ENCODE results near the gene H2BW1. TPM values are rescaled to one million over a fixed set of nuclear protein-coding genes. Genes with fewer than 3 reads are reported as not detected.
"Not testable (repeated sequence)": the region's sequence is repeated elsewhere in the genome, so short reads cannot be mapped to it uniquely, and the experiment has no call there.

H2BW1 gene
- total and polyA plus RNA-seq, 8 donors: not detected

DNA sequence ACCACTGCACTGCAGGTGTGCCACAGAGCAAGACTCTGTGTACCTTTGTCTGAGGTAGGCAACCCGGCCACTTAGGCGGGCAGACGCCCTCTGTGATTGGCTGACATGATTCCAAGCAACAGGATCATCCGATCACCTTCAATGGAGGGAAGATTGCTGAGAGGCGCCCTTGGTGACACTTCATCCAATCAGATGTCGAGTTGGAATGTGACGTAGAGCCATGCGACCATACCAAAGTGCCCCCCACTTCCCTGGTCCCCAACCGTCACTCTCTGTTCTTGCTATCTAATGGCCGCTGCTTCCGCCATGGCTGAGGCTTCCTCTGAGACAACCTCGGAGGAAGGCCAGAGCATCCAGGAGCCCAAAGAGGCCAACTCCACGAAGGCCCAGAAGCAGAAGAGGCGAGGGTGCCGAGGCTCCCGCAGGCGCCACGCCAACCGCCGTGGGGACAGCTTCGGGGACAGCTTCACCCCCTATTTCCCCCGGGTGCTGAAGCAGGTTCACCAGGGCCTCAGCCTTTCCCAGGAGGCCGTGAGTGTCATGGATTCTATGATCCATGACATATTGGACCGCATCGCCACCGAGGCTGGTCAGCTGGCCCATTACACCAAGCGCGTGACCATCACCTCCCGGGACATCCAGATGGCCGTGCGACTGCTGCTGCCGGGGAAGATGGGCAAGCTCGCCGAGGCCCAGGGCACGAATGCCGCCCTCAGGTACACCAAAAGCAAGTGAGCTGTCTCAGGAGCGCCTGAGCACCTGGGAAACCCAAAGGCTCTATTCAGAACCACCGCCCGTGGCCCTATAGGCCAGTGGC is 26.4 kb upstream of the H2BW1 start, which contains the start of gene H2BW2:
Gene H2BW2, plus strand, starts transcription at position 268 of the 817 bp plus-strand sequence. Its CDS starts 39 bp downstream, at position 307.
- DNase-seq (peak in 2 of 6 donors; percentile 27 to 60), ATAC-seq (no peak), FAIRE-seq (no peak)
- no peaks in the 10 kb centered on the region for H3K4me1 ChIP-seq
- intact Hi-C loops (cut with DNase I): no loop called here
- TF ChIP-seq, protein P1, sequence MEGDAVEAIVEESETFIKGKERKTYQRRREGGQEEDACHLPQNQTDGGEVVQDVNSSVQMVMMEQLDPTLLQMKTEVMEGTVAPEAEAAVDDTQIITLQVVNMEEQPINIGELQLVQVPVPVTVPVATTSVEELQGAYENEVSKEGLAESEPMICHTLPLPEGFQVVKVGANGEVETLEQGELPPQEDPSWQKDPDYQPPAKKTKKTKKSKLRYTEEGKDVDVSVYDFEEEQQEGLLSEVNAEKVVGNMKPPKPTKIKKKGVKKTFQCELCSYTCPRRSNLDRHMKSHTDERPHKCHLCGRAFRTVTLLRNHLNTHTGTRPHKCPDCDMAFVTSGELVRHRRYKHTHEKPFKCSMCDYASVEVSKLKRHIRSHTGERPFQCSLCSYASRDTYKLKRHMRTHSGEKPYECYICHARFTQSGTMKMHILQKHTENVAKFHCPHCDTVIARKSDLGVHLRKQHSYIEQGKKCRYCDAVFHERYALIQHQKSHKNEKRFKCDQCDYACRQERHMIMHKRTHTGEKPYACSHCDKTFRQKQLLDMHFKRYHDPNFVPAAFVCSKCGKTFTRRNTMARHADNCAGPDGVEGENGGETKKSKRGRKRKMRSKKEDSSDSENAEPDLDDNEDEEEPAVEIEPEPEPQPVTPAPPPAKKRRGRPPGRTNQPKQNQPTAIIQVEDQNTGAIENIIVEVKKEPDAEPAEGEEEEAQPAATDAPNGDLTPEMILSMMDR (IDR thresholded peaks at IDR 0.05): no peak
- H3K4me3 ChIP-seq: no peak within 1 kb of the TSS
- no peak within 1 kb of the TSS for H3K27ac ChIP-seq
- H3K27me3 ChIP-seq: peaks cover 0 to 7% (median 0%) of the 10 kb centered on the region in 4 donors
- H3K9me3 ChIP-seq: no peaks in the 10 kb centered on the region
- H3K36me3 ChIP-seq: no peaks in the 10 kb centered on the region
- WGBS, 2 donors: 92 to 95% methylated on average over 38 to 39 of the region's 39 CpGs

DNA sequence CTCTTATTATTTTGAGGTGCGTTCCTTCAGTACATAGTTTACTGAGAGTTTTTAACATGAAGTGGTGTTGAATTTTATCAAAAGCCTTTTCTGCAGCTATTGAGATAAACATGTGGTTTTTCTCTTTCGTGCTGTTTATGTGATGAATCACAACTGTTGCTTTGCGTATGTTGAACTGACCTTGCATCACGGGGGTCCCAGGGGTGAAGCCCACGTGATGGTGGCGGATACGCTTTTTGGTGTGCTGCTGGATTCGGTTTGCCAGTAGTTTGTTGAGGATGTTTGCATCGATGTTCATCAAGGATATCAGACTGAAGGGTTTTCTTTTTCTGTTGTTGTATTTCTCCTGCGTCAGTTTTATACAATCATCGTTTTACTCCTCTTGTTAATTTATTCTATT is 4.6 kb upstream of the H2BW1 start:
- Histone ChIP-seq H3K27me3 (peaks cover 0 to 3% (median 0%) of the 10 kb centered on the region in 4 donors), H3K9me3 (no peaks in the 10 kb centered on the region), H3K27ac (no peak overlapping the region), H3K4me3 (no peak overlapping the region), H3K36me3 (no peaks in the 10 kb centered on the region), H3K4me1 (no peaks in the 10 kb centered on the region)
- TF ChIP-seq, protein P1 (IDR thresholded peaks at IDR 0.05): no peak
- WGBS, 2 donors: 73 to 82% methylated on average over 11 of the region's 11 CpGs
- intact Hi-C loops (cut with DNase I): no loop called here
- DNase-seq: no peak
- no peak for FAIRE-seq
- ATAC-seq: no peak

DNA sequence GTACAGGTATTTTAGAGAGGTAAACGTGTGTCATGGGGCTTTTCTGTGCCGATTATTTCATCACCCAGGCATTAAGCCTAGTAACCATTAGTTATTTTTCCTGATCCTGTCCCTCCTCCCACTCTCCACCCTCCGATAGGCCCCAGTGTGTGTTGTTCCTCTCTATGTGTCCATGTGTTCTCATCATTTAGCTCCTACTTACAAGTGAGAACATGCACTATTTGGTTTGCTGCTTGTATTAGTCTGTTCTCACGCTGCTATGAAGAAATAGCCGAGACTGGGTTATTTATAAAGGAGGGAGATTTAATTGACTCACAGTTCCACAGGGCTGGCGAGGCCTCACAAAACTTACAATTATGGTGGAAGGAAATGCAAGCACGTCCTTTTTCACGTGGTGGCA is 2.1 kb upstream of the H2BW1 start:
- H3K9me3 ChIP-seq; H3K27ac ChIP-seq; H3K36me3 ChIP-seq; intact Hi-C loops (cut with DNase I); DNase-seq; FAIRE-seq; ATAC-seq; H3K4me1 ChIP-seq; H3K4me3 ChIP-seq; H3K27me3 ChIP-seq: not testable (repeated sequence)
- 63 to 74% methylated on average over 8 of the region's 8 CpGs for WGBS, 2 donors

GRCh38 chrX:104013158-104013557 is 350 bp downstream of the H2BW1 start:
- no peak for FAIRE-seq
- intact Hi-C loops (cut with DNase I): no loop called here
- H3K9me3 ChIP-seq: no peaks in the 10 kb centered on the region
- ATAC-seq: no peak
- no peaks in the 10 kb centered on the region for H3K36me3 ChIP-seq
- H3K27me3 ChIP-seq: no peaks in the 10 kb centered on the region
- WGBS, 2 donors: 90 to 96% methylated on average over 24 of the region's 24 CpGs
- no peak overlapping the region for H3K27ac ChIP-seq
- H3K4me3 ChIP-seq: no peak overlapping the region
- H3K4me1 ChIP-seq: no peaks in the 10 kb centered on the region
- TF ChIP-seq, protein P1 (IDR thresholded peaks at IDR 0.05): no peak
- peak in 1 of 6 donors; percentile 64 for DNase-seq

DNA sequence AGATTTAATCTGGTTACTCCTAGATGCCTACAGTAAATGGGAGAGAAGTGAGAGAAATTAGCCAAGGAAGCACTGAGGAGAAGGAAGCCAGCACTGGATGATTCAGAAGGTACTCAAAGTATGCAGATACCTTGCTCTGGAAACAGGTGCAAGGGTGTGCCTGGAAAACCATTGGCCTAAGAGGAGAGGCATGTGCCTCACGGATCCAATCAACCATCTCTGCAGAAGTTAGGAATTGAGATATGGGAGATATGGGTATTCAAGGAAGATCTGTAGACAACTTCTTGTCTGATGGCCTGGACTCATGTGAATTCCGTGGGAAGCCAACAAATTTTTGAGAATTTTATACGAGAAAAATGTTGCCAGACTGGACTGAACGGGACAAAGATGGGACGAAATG is 4.7 kb downstream of the H2BW1 start:
- no peak overlapping the region for H3K27ac ChIP-seq
- no peaks in the 10 kb centered on the region for H3K27me3 ChIP-seq
- H3K9me3 ChIP-seq: no peaks in the 10 kb centered on the region
- intact Hi-C loops (cut with DNase I): no loop called here
- no peak for DNase-seq
- 68 to 72% methylated on average over 5 of the region's 5 CpGs for WGBS, 2 donors
- H3K36me3 ChIP-seq: no peaks in the 10 kb centered on the region
- no peaks in the 10 kb centered on the region for H3K4me1 ChIP-seq
- no peak for FAIRE-seq
- ATAC-seq: no peak
- H3K4me3 ChIP-seq: no peak overlapping the region
- TF ChIP-seq, protein P1 (IDR thresholded peaks at IDR 0.05): no peak
